Ishikawa (cell line): ENCODE data around the gene GRIK4.
A peak's percentile ranks its signal among the peaks of the same experiment; 100 is the strongest.

Source experiments
- CEBPB ChIP-seq: IDR thresholded peaks from 2 replicates; pipeline ENCODE4 v1.6.1; 2012
- CREB1 ChIP-seq: IDR thresholded peaks from 2 replicates; pipeline ENCODE4 v1.6.1; 2012; ENCODE audit warnings: low read depth
- EGR1 ChIP-seq: IDR thresholded peaks from 2 replicates; pipeline ENCODE4 v1.6.1; 2012
- EP300 ChIP-seq: IDR thresholded peaks from 2 replicates; pipeline ENCODE4 v1.6.1; 2012; ENCODE audit warnings: borderline replicate concordance
- FOXM1 ChIP-seq: IDR thresholded peaks from 2 replicates; pipeline ENCODE4 v1.6.1; 2012; ENCODE audit warnings: low read depth, borderline replicate concordance
- MAX ChIP-seq: IDR thresholded peaks from 2 replicates; pipeline ENCODE4 v1.6.1; 2012
- NFIC ChIP-seq: IDR thresholded peaks from 2 replicates; pipeline ENCODE4 v1.6.1; 2012
- RAD21 ChIP-seq: IDR thresholded peaks from 2 replicates; pipeline ENCODE4 v1.6.1; 2012; ENCODE audit warnings: low read depth
- TAF1 ChIP-seq: IDR thresholded peaks from 2 replicates; pipeline ENCODE4 v1.6.1; 2012; ENCODE audit warnings: low read depth, mild to moderate bottlenecking
- TCF12 ChIP-seq: IDR thresholded peaks from 2 replicates; pipeline ENCODE4 v1.6.1; 2012; ENCODE audit warnings: low read depth
- TEAD4 ChIP-seq: IDR thresholded peaks from 2 replicates; pipeline ENCODE4 v1.6.1; 2012
- USF1 ChIP-seq: IDR thresholded peaks from 2 replicates; pipeline ENCODE4 v1.6.1; 2012
- YY1 ChIP-seq: IDR thresholded peaks from 2 replicates; pipeline ENCODE4 v1.6.1; 2012; ENCODE audit warnings: low read depth
- ZBTB7A ChIP-seq: IDR thresholded peaks from 2 replicates; pipeline ENCODE4 v1.6.1; 2012; ENCODE audit warnings: low read depth
- TF ChIP-seq, protein P1 (sequence below): IDR thresholded peaks from 2 replicates; pipeline ENCODE4 v1.6.1; 2012; ENCODE audit warnings: low read depth, mild to moderate bottlenecking

GRIK4 gene

DNA sequence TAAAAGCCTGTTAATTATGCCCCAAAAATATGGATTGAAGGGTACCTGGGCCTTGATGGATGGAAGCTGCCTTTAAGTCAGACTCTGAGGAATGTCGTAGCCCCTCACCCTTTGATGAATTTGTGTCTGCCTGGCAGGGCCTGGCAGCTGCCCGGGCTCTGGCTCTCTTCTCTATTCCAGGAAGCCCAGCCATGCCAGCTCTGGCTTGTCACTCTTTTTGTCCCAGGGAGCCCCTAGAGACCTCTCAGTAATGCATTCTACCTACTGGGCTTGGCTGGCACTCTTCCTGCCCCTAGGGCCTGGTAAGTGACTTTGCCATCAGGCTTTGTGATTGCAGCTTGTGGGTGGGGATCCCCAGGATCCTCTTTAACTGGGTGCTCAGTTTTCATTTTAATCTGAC, 103.8 kb downstream of the GRIK4 start:
- no peak for TF ChIP-seq EGR1
- TF ChIP-seq, protein P1, sequence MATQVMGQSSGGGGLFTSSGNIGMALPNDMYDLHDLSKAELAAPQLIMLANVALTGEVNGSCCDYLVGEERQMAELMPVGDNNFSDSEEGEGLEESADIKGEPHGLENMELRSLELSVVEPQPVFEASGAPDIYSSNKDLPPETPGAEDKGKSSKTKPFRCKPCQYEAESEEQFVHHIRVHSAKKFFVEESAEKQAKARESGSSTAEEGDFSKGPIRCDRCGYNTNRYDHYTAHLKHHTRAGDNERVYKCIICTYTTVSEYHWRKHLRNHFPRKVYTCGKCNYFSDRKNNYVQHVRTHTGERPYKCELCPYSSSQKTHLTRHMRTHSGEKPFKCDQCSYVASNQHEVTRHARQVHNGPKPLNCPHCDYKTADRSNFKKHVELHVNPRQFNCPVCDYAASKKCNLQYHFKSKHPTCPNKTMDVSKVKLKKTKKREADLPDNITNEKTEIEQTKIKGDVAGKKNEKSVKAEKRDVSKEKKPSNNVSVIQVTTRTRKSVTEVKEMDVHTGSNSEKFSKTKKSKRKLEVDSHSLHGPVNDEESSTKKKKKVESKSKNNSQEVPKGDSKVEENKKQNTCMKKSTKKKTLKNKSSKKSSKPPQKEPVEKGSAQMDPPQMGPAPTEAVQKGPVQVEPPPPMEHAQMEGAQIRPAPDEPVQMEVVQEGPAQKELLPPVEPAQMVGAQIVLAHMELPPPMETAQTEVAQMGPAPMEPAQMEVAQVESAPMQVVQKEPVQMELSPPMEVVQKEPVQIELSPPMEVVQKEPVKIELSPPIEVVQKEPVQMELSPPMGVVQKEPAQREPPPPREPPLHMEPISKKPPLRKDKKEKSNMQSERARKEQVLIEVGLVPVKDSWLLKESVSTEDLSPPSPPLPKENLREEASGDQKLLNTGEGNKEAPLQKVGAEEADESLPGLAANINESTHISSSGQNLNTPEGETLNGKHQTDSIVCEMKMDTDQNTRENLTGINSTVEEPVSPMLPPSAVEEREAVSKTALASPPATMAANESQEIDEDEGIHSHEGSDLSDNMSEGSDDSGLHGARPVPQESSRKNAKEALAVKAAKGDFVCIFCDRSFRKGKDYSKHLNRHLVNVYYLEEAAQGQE: no peak
- no peak for TF ChIP-seq USF1
- no peak for TF ChIP-seq NFIC
- TF ChIP-seq MAX: no peak
- TF ChIP-seq YY1: no peak
- TF ChIP-seq EP300: no peak

DNA sequence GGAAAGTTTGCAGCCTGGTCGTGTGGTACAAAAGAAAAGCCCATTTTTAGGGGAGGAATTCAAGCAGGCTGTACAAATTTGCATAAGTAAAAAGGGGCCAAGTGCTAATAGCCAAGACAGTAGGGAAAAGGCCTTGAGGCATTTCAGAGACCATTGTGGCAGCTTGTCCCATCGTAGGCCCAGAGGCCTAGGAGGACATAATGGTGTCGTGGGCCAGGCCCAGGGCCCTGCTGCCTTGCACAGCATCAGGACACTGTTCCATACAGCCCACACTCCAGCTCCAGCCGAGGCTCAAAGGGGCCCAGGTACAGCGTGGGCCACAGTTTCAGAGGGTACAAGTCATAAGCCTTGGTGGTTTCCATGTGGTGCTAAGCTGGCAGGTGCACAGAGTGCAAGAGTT, 106.9 kb downstream of the GRIK4 start:
- TF ChIP-seq CEBPB (no peak), CREB1 (no peak)

GRCh38 chr11:120622189-120622875, 110.8 kb downstream of the GRIK4 start:
- TF ChIP-seq RAD21: peak; percentile 38
- TF ChIP-seq CREB1: no peak

GRCh38 chr11:120625565-120625964, 114.0 kb downstream of the GRIK4 start:
- TF ChIP-seq YY1 (no peak), MAX (no peak), FOXM1 (no peak), EGR1 (no peak), TCF12 (no peak), EP300 (no peak), CREB1 (no peak), ZBTB7A (no peak), TAF1 (no peak), RAD21 (no peak), CEBPB (no peak), USF1 (no peak), TEAD4 (no peak)
- TF ChIP-seq, protein P1: no peak

DNA sequence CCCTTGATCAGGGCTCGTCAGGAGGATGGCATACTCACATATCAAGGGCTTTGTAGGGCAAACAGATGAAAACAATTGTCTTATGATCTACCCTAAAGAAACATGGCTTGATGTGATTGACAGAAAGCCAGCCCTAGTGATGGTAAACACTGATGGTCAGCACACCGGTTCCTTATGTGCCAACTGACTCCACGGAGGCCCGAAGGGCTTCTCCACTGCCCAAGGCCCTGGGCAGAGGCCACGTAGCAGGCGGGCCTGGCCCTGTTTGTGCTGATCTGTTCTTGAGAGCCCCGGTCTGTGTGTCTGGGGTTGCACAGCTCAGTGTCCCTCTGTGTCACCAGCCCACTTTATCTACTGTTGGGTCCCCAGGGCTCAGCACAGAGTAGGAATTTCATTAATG, 115.2 kb downstream of the GRIK4 start:
- TF ChIP-seq CEBPB (no peak), TAF1 (no peak), RAD21 (no peak), EP300 (no peak), USF1 (no peak), YY1 (no peak), CREB1 (no peak), NFIC (no peak), MAX (no peak), FOXM1 (no peak), EGR1 (no peak), TCF12 (no peak), ZBTB7A (no peak)

GRCh38 chr11:120627327-120628163, 116.0 kb downstream of the GRIK4 start:
- no peak for TF ChIP-seq CEBPB
- TF ChIP-seq NFIC: no peak
- TF ChIP-seq ZBTB7A: no peak
- TF ChIP-seq TEAD4: no peak
- no peak for TF ChIP-seq EP300
- TF ChIP-seq CREB1: no peak
